CD4-positive, alpha-beta T cell (primary cell): ENCODE data around the gene RAPGEF1. TPM values are rescaled to one million over a fixed set of nuclear protein-coding genes. Genes with fewer than 3 reads are reported as not detected.

Source experiments
- ATAC-seq: fragments of 200-7000 bp; cut with Tn5 transposase; one replicate; pipeline ENCODE4 v1.10.0; 2022; ENCODE audit warnings: mild to moderate bottlenecking; ENCODE audit not compliant: poor library complexity
- CTCF ChIA-PET: fragments of 350-600 bp; sonication (Branson Sonifier 250); formaldehyde crosslinking; loops from one replicate; lab custom pipeline; 2021; ENCODE audit warnings: antibody characterized with exemption, inconsistent platforms; lab: Charles Lee
- POLR2A ChIA-PET: fragments of 350-600 bp; sonication (Branson Sonifier 250); formaldehyde crosslinking; loops from one replicate; lab custom pipeline; 2021; ENCODE audit warnings: antibody characterized with exemption, inconsistent platforms; lab: Charles Lee
- DNase-seq, 14 experiments: peaks; one replicate each; pipeline ENCODE4 v3.0.0-alpha.2; 2013 to 2020; ENCODE audit warnings: mixed read lengths in 2 of 14
- H3K27ac ChIP-seq, 2 donors: one replicate each; pipeline versions ENCODE4 v1.5.1 to v1.7.0; 2013; ENCODE audit warnings: low read length in 2 of 2, low read depth in 1 of 2, mild to moderate bottlenecking in 1 of 2
- H3K27me3 ChIP-seq, 2 experiments: 1 replicate in 1 of 2; 2 replicates in 1 of 2; pipeline versions ENCODE4 v1.6.1 to v1.7.0; 2013; ENCODE audit warnings: low read length in 2 of 2, control low read depth in 1 of 2, mild to moderate bottlenecking in 1 of 2, moderate library complexity in 1 of 2; ENCODE audit not compliant: insufficient read depth in 2 of 2, control insufficient read depth in 1 of 2
- H3K36me3 ChIP-seq: one replicate; pipeline ENCODE4 v1.6.1; 2013; ENCODE audit warnings: low read length, control low read depth; ENCODE audit not compliant: insufficient read depth
- H3K4me1 ChIP-seq: one replicate; pipeline ENCODE4 v1.6.1; 2013; ENCODE audit warnings: low read length, control low read depth; ENCODE audit not compliant: insufficient read depth
- H3K4me3 ChIP-seq: one replicate; pipeline ENCODE4 v1.5.1; 2013; ENCODE audit warnings: mild to moderate bottlenecking, low read length, moderate library complexity
- H3K9me3 ChIP-seq, 2 experiments: 1 replicate in 1 of 2; 2 replicates in 1 of 2; pipeline versions ENCODE4 v1.6.1 to v1.7.0; 2013; ENCODE audit warnings: low read length in 2 of 2, mild to moderate bottlenecking in 2 of 2, control low read depth in 1 of 2, moderate library complexity in 1 of 2; ENCODE audit not compliant: control insufficient read depth in 1 of 2, insufficient read depth in 1 of 2
- H3K27ac Mint-ChIP-seq: one replicate; pipeline ENCODE4 v1.8.0; 2020; ENCODE audit warnings: mixed read lengths
- H3K27me3 Mint-ChIP-seq: one replicate; pipeline ENCODE4 v1.8.0; 2021; ENCODE audit warnings: mixed read lengths
- H3K36me3 Mint-ChIP-seq: one replicate; pipeline ENCODE4 v1.8.0; 2021; ENCODE audit warnings: low read depth, mixed read lengths
- H3K4me1 Mint-ChIP-seq: one replicate; pipeline ENCODE4 v1.8.0; 2021; ENCODE audit warnings: low read depth, mixed read lengths
- H3K4me3 Mint-ChIP-seq: one replicate; pipeline ENCODE4 v1.8.0; 2020; ENCODE audit warnings: mild to moderate bottlenecking, mixed read lengths
- H3K9me3 Mint-ChIP-seq: one replicate; pipeline ENCODE4 v1.8.0; 2020; ENCODE audit warnings: mixed read lengths
- intact Hi-C, 2 experiments: fragments of 100-400 bp; cut with DNase I in 1 of 2; cut with micrococcal nuclease in 1 of 2; formaldehyde crosslinking; loops; one replicate each; pipeline versions ENCODE4 v1.15.1 to v1.9.0; 2023 to 2025; cut with DNase I, micrococcal nuclease
- total RNA-seq, 174 experiments: library from RNA in 2 of 174; stranded (reverse) in 2 of 174; gene quantifications; one replicate each; pipeline ENCODE4 v1.2.3 and lab custom pipeline; 2021 to 2026
- TF ChIP-seq, protein P1 (sequence below): fragments of 200-600 bp; IDR thresholded peaks from one replicate; pipeline ENCODE4 v1.8.0; 2022; ENCODE audit warnings: antibody characterized with exemption, mild to moderate bottlenecking

Gene RAPGEF1
- total RNA-seq, 2 experiments from 2014 or later: 130 to 134 TPM

DNA sequence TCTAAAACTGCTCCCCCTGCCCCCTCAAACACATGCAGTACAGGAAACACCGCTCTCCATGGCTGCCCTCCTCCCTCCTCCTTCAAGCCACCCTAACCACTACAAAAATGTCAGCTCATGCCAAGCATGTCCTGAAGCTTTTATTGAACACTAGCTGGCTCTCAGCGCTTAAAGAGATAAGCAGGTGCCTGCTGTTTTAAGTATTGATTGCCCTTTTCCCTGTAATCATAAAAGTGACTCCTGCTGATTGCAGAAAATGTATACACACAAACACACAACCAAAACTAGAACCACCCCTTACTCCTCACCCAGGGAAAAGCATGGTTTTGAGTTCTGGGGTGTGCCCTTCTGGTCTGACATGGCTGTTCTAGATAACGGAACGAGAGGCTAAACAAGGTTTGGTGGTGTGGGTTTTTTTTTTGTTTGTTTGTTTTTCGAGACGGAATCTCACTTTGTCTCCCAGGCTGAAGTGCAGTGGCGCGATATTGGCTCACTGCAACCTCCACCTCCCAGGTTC lies 205.1 kb downstream of the RAPGEF1 start:
- Histone ChIP-seq H3K4me1 (peaks cover 70% of the 10 kb centered on the region), H3K36me3 (peaks cover 4% of the 10 kb centered on the region), H3K4me3 (no peak overlapping the region), H3K9me3 (no peaks in the 10 kb centered on the region), H3K27me3 (no peaks in the 10 kb centered on the region), H3K27ac (no peak overlapping the region)
- no peaks in the 10 kb centered on the region for H3K36me3 Mint-ChIP-seq
- peak in 6 of 14 experiments; percentile 20 to 58 (median 44) for DNase-seq
- CTCF ChIA-PET: no interaction called here
- peaks cover 45% of the 10 kb centered on the region for H3K4me1 Mint-ChIP-seq
- H3K9me3 Mint-ChIP-seq: no peaks in the 10 kb centered on the region
- H3K27ac Mint-ChIP-seq: peak overlapping the region; percentile 11
- H3K27me3 Mint-ChIP-seq: no peaks in the 10 kb centered on the region
- intact Hi-C loops: loop anchor here (5.0 to 10.0 kb wide), 3 partner anchors 32 to 550 kb away; partner anchors contain the start of gene POMT1 (in 1 of the 2)
- peak; percentile 47 for ATAC-seq
- H3K4me3 Mint-ChIP-seq: peak overlapping the region; percentile 76
- POLR2A ChIA-PET: interaction anchor here (0.7 to 1.2 kb wide), 3 partner anchors 9 to 34 kb away, joined by 3 to 5 read pairs (median 4); no protein-coding TSS in a partner anchor
- TF ChIP-seq, protein P1, sequence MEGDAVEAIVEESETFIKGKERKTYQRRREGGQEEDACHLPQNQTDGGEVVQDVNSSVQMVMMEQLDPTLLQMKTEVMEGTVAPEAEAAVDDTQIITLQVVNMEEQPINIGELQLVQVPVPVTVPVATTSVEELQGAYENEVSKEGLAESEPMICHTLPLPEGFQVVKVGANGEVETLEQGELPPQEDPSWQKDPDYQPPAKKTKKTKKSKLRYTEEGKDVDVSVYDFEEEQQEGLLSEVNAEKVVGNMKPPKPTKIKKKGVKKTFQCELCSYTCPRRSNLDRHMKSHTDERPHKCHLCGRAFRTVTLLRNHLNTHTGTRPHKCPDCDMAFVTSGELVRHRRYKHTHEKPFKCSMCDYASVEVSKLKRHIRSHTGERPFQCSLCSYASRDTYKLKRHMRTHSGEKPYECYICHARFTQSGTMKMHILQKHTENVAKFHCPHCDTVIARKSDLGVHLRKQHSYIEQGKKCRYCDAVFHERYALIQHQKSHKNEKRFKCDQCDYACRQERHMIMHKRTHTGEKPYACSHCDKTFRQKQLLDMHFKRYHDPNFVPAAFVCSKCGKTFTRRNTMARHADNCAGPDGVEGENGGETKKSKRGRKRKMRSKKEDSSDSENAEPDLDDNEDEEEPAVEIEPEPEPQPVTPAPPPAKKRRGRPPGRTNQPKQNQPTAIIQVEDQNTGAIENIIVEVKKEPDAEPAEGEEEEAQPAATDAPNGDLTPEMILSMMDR: no peak

DNA sequence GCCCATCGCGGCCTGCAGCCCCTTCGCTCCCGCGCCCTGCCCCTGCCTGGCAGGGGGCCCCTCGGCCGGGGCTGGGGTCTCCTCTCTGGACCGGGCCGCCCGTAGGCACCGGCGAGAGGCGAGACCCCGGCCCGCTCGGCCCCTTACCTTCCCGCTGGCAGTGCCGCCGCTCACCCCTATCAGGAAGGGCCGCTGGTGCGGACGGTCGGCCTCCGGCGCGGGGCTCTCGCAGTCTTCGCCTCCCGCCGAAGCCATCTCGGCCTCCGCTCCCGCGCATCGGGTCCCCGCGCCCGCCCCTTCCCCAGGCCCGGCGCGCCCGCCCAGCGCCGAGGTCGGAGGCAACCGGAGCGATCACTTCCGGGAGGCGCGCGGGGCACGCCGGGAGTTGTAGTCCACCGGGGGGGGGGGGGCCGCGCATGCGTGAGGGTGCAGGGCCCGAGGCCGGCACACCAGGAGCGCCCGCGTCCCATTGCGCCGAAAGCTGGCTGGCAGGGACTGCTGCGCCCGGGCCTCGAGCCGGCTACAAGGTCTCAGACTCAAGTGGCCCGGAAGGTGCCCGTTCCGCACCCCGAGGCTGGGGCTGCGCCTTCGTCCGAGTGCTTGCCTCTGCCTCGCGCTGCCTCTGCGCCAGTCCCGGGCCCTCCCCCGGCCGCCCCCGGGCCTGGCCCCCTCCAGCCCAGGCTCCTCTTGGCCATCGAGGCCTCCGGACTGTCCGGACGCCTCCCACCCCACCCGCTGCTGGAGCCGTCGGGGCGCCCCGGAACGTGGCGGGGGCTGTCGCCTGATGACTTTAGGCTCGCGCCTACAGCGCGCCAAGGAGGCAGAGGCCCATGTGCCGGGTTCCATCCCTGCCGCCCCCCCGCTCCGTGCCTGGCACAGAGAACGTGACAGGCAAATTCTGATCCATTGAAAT lies 208.7 kb downstream of the RAPGEF1 start, which contains the start of gene UCK1:
TSS of gene UCK1 (minus strand) at position 344 of the 913 bp plus-strand sequence. CDS start at position 255, 89 bp downstream.
- Histone ChIP-seq H3K36me3 (peaks cover 36% of the 10 kb centered on the region), H3K27me3 (no peaks in the 10 kb centered on the region), H3K4me1 (peaks cover 44% of the 10 kb centered on the region), H3K9me3 (no peaks in the 10 kb centered on the region), H3K4me3 (peak within 1 kb of the TSS; percentile 72), H3K27ac (peak within 1 kb of the TSS; percentile 13 to 44)
- ChIA-PET CTCF (no interaction called here), POLR2A (interaction anchor here (0.6 to 1.0 kb wide), 3 partner anchors 8 to 54 kb away, joined by 3 to 4 read pairs (median 4); no protein-coding TSS in a partner anchor)
- Mint-ChIP-seq H3K4me1 (peaks cover 42% of the 10 kb centered on the region), H3K27me3 (no peaks in the 10 kb centered on the region), H3K4me3 (peak within 1 kb of the TSS; percentile 85), H3K27ac (no peak within 1 kb of the TSS), H3K9me3 (no peaks in the 10 kb centered on the region), H3K36me3 (peaks cover 20% of the 10 kb centered on the region)
- intact Hi-C loops: loop anchor here in 1 of 2 experiments (1.0 to 10.0 kb wide), 4 partner anchors 28 to 554 kb away; partner anchors contain the start of gene NUP214
- peak; percentile 57 to 93 (median 72) for DNase-seq
- peak; percentile 91 for ATAC-seq
- TF ChIP-seq, protein P1: no peak

DNA sequence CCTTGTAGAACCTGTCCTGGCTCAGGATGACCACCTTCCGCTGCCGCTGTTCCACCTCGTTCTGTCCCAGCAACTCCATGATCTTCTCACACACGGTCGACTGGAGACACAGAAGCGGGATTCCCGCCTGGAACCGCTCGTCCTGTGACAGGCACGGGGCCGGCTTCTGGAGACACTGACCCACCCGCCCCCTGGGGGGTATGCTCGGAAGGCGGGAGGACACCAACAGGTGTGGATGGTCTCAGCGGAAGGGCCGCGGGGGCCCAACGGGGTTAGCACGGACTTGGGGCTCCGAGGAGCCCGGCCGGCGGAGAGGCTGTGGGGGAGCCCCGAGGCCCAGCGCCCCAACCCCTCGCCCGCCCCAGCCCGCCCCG lies 209.3 kb downstream of the RAPGEF1 start:
- CTCF ChIA-PET: no interaction called here
- H3K36me3 ChIP-seq: peaks cover 43% of the 10 kb centered on the region
- POLR2A ChIA-PET: interaction anchor here (1.0 kb wide), 2 partner anchors 30 to 55 kb away, joined by 3 to 4 read pairs; no protein-coding TSS in a partner anchor
- Mint-ChIP-seq H3K4me3 (peak overlapping the region; percentile 66), H3K27ac (no peak overlapping the region), H3K27me3 (no peaks in the 10 kb centered on the region), H3K36me3 (peaks cover 26% of the 10 kb centered on the region), H3K4me1 (peaks cover 40% of the 10 kb centered on the region), H3K9me3 (no peaks in the 10 kb centered on the region)
- peak in 2 of 14 experiments; percentile 22 to 52 for DNase-seq
- H3K27me3 ChIP-seq: no peaks in the 10 kb centered on the region
- intact Hi-C loops: loop anchor here in 1 of 2 experiments (1.0 to 10.0 kb wide), 3 partner anchors 27 to 554 kb away; no protein-coding TSS in a partner anchor
- H3K4me3 ChIP-seq: peak overlapping the region; percentile 72
- peak; percentile 19 for ATAC-seq
- TF ChIP-seq, protein P1: no peak
- H3K27ac ChIP-seq: peak overlapping the region in 1 of 2 donors; percentile 44
- no peaks in the 10 kb centered on the region for H3K9me3 ChIP-seq
- H3K4me1 ChIP-seq: peaks cover 38% of the 10 kb centered on the region
